K562 (cell line): Measurements from ENCODE around the gene PICK1. TPM values are rescaled to one million over a fixed set of nuclear protein-coding genes. Genes with fewer than 3 reads are reported as not detected.

Source experiments
- CBFA2T3 ChIP-seq: fragments of 450-650 bp; IDR thresholded peaks from 2 replicates; pipeline ENCODE4 v1.6.1; 2017
- CHD1 ChIP-seq: fragments of 200-600 bp; sonication (generic); IDR thresholded peaks from one replicate; pipeline ENCODE4 v1.6.1; 2012; ENCODE audit warnings: mild to moderate bottlenecking, moderate library complexity, low read length, inconsistent platforms
- DNMT1 ChIP-seq: fragments of 450-650 bp; IDR thresholded peaks from 2 replicates; pipeline ENCODE4 v1.6.1; 2016; ENCODE audit warnings: antibody characterized with exemption, mild to moderate bottlenecking
- HNRNPH1 ChIP-seq: fragments of 200-400 bp; formaldehyde crosslinking; optimal IDR thresholded peaks from 2 replicates; pipeline ENCODE3; 2017; ENCODE audit warnings: low read depth, mild to moderate bottlenecking, low read length, moderate library complexity
- MYBL2 ChIP-seq, 2 experiments: fragments of 450-650 bp in 1 of 2; sonication (generic) in 1 of 2; formaldehyde crosslinking in 1 of 2; IDR thresholded peaks; 2 replicates each; pipeline versions ENCODE4 v1.6.1 to v1.8.1; 2017 to 2022; ENCODE audit warnings: borderline replicate concordance in 1 of 2, inconsistent platforms in 1 of 2, low read depth in 1 of 2, mild to moderate bottlenecking in 1 of 2, missing genetic modification reagents in 1 of 2, moderate library complexity in 1 of 2
- MYNN ChIP-seq, 2 experiments: sonication (generic); formaldehyde crosslinking in 1 of 2; IDR thresholded peaks; 2 replicates each; pipeline versions ENCODE4 v1.5.0 to v1.6.1; 2016 to 2020; ENCODE audit warnings: antibody characterized with exemption in 1 of 2, missing genetic modification reagents in 1 of 2
- RFX5 ChIP-seq: IDR thresholded peaks from 2 replicates; pipeline ENCODE4 v1.6.1; 2011; ENCODE audit warnings: low read depth, mild to moderate bottlenecking, improper control_type of control experiment, low read length
- SMAD1 ChIP-seq: fragments of 150-350 bp; IDR thresholded peaks from 2 replicates; pipeline ENCODE4 v1.6.1; 2014; ENCODE audit warnings: low read length, low read depth; ENCODE audit not compliant: partially characterized antibody
- SMAD3 ChIP-seq: fragments of 450-650 bp; formaldehyde crosslinking; conservative IDR thresholded peaks from 2 replicates; pipeline ENCODE4 v1.4.0; 2020; ENCODE audit warnings: mild to moderate bottlenecking
- SPI1 ChIP-seq: IDR thresholded peaks from 2 replicates; pipeline ENCODE4 v1.6.1; 2011; ENCODE audit warnings: low read depth, low read length, control low read depth, borderline replicate concordance
- TAF7 ChIP-seq: fragments of 450-650 bp; IDR thresholded peaks from 2 replicates; pipeline ENCODE4 v1.6.1; 2016; ENCODE audit warnings: missing genetic modification characterization, missing compliant biosample characterization
- TOE1 ChIP-seq, 2 experiments: fragments of 450-650 bp in 1 of 2; sonication (generic) in 1 of 2; formaldehyde crosslinking in 1 of 2; IDR thresholded peaks; 2 replicates each; pipeline versions ENCODE4 v1.7.1 to v1.8.0; 2016 to 2022; ENCODE audit warnings: borderline replicate concordance in 2 of 2, mild to moderate bottlenecking in 2 of 2, antibody characterized with exemption in 1 of 2, inconsistent platforms in 1 of 2, low read depth in 1 of 2, missing genetic modification reagents in 1 of 2, moderate library complexity in 1 of 2
- WHSC1 ChIP-seq: IDR thresholded peaks from one replicate; pipeline ENCODE4 v1.6.1; 2012; ENCODE audit warnings: low read length, control low read depth, inconsistent platforms
- XRCC3 ChIP-seq: fragments of 450-650 bp; IDR thresholded peaks from 2 replicates; pipeline ENCODE4 v1.6.1; 2017; ENCODE audit warnings: mild to moderate bottlenecking, moderate library complexity
- ZNF121 ChIP-seq: sonication (generic); formaldehyde crosslinking; conservative IDR thresholded peaks from 2 replicates; pipeline ENCODE4 v1.8.0; 2022; ENCODE audit warnings: missing genetic modification reagents
- ZNF253 ChIP-seq: fragments of 250-450 bp; sonication (Bioruptor Pico); conservative IDR thresholded peaks from 2 replicates; pipeline ENCODE4 v1.6.1; 2021; ENCODE audit warnings: mild to moderate bottlenecking
- ZNF354B ChIP-seq: fragments of 250-450 bp; sonication (Bioruptor Pico); IDR thresholded peaks from 2 replicates; pipeline ENCODE4 v1.4.0; 2020
- ZNF695 ChIP-seq: fragments of 450-650 bp; formaldehyde crosslinking; IDR thresholded peaks from 2 replicates; pipeline ENCODE4 v1.4.0; 2020; ENCODE audit warnings: mild to moderate bottlenecking, moderate library complexity
- polyA plus RNA-seq, 8 experiments: library from polyadenylated mRNA; depleted of rRNA in 4 of 8; stranded (reverse) in 5 of 8; unstranded in 3 of 8; fragments of >200 nt; fragmentation: Nextera tagmentation in 2 of 8; fragmentation: Illumina TruSeq in 1 of 8; extraction: Ambion mirVana in 2 of 8; extraction: Trizol in 1 of 8; gene quantifications; 2 replicates each; pipeline versions ENCODE4 v1.2.1 to v1.2.3, GENCODE V29; 2011 to 2014; ENCODE audit warnings: inconsistent platforms in 1 of 8, missing spikeins in 1 of 8
- total RNA-seq, 7 experiments: library from RNA; depleted of rRNA in 6 of 7; stranded (reverse); fragments of >200 nt in 6 of 7; fragmentation: Illumina TruSeq in 2 of 7; extraction: Trizol in 2 of 7; gene quantifications; 2 replicates each; pipeline versions ENCODE4 v1.2.1 to v1.2.3, GENCODE V29; 2011 to 2021; ENCODE audit warnings: low replicate concordance in 1 of 7
- TF ChIP-seq, protein P1 (sequence below): fragments of 450-650 bp; formaldehyde crosslinking; IDR thresholded peaks from 2 replicates; pipeline ENCODE4 v1.4.0; 2022; ENCODE audit warnings: mild to moderate bottlenecking, moderate library complexity
- TF ChIP-seq, protein P2 (sequence below): fragments of 450-650 bp; formaldehyde crosslinking; IDR thresholded peaks from 2 replicates; pipeline ENCODE4 v1.4.0; 2020; ENCODE audit warnings: mild to moderate bottlenecking, mixed read lengths
- TF ChIP-seq, protein P3 (sequence below): fragments of 450-650 bp; IDR thresholded peaks from 2 replicates; pipeline ENCODE4 v1.6.1; 2016; ENCODE audit warnings: low read depth, mild to moderate bottlenecking, moderate library complexity
- TF ChIP-seq, protein P4 (sequence below): sonication (generic); formaldehyde crosslinking; IDR thresholded peaks from 2 replicates; pipeline ENCODE4 v1.8.1; 2023; ENCODE audit warnings: mild to moderate bottlenecking, missing genetic modification reagents

The PICK1 gene
- total and polyA plus RNA-seq, 9 of the 15 experiments (the other 6 are each of a cell fraction or from before 2014, with no cell fraction given): 0.06 to 11.0 (median 7.9) TPM; not detected in 1

DNA sequence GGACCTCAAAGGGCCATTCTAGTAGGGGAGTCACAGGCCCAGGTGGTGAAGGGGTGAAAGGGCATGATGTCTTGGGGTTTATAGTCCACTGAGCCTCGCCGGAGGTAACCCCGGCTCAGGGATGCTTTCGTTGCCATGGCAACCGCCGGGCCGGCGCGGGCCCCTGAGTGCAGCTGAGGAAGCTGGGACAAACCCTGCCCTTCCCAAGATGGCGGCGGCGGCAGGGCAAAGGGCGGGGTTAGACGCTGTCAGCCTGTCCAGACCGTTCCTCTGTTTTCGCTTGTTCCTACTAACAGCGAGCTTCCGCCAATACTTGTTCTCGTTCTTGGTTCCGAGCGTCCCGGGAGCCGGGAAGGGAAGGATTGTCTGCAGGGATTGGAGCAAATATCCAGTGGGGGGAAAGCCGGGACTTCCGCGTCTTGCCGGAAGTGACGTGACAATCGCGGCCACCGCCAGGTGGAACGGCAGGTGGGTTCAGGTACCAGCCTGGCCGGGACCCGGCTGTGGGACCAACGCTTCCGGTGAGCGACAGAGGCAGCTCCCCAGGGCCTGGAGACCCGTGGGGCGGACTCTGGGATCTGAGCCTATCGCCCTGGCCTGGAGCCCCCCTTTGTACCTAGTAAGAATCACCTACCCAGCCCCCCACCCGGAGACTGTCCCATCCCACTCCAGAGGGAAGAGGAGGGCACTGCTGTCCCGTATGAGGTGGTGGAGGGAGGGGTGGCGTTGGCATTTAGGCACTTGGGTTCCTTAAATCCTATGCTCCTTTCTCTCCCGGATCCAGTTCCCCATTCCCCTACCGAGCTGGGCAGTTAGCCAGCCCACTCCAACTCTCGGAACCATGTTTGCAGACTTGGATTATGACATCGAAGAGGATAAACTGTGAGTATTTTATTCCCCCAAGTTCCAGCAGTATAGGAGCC, at the start of gene PICK1 (continued):
- TF ChIP-seq MYNN (IDR thresholded peaks at IDR 0.05): no peak
- no peak for TF ChIP-seq MYNN (CRISPR knock-in tag; IDR thresholded peaks at IDR 0.05)
- TF ChIP-seq ZNF121: no peak
- TF ChIP-seq TAF7 (tag): no peak
- no peak for TF ChIP-seq DNMT1
- TF ChIP-seq SPI1: 0 out of 2 replicates have a peak, but pooled peaks have one; percentile 7
- TF ChIP-seq HNRNPH1: no peak
- TF ChIP-seq ZNF253 (CRISPR knock-in tag): no peak
- TF ChIP-seq, protein P1, sequence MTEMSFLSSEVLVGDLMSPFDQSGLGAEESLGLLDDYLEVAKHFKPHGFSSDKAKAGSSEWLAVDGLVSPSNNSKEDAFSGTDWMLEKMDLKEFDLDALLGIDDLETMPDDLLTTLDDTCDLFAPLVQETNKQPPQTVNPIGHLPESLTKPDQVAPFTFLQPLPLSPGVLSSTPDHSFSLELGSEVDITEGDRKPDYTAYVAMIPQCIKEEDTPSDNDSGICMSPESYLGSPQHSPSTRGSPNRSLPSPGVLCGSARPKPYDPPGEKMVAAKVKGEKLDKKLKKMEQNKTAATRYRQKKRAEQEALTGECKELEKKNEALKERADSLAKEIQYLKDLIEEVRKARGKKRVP: no peak
- TF ChIP-seq, protein P2, sequence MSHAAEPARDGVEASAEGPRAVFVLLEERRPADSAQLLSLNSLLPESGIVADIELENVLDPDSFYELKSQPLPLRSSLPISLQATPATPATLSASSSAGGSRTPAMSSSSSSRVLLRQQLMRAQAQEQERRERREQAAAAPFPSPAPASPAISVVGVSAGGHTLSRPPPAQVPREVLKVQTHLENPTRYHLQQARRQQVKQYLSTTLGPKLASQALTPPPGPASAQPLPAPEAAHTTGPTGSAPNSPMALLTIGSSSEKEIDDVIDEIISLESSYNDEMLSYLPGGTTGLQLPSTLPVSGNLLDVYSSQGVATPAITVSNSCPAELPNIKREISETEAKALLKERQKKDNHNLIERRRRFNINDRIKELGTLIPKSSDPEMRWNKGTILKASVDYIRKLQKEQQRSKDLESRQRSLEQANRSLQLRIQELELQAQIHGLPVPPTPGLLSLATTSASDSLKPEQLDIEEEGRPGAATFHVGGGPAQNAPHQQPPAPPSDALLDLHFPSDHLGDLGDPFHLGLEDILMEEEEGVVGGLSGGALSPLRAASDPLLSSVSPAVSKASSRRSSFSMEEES: no peak
- no peak for TF ChIP-seq CHD1
- TF ChIP-seq, protein P3, sequence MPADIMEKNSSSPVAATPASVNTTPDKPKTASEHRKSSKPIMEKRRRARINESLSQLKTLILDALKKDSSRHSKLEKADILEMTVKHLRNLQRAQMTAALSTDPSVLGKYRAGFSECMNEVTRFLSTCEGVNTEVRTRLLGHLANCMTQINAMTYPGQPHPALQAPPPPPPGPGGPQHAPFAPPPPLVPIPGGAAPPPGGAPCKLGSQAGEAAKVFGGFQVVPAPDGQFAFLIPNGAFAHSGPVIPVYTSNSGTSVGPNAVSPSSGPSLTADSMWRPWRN: no peak
- TF ChIP-seq CBFA2T3: no peak
- TF ChIP-seq TOE1 (IDR thresholded peaks at IDR 0.05; ENCODE audit: borderline replicate concordance): no peak
- no peak for TF ChIP-seq TOE1 (CRISPR knock-in tag; IDR thresholded peaks at IDR 0.05; ENCODE audit: borderline replicate concordance, low read depth)
- TF ChIP-seq MYBL2 (IDR thresholded peaks at IDR 0.05; ENCODE audit: low read depth): no peak
- TF ChIP-seq MYBL2 (CRISPR knock-in tag; IDR thresholded peaks at IDR 0.05; ENCODE audit: borderline replicate concordance): no peak
- TF ChIP-seq, protein P4, sequence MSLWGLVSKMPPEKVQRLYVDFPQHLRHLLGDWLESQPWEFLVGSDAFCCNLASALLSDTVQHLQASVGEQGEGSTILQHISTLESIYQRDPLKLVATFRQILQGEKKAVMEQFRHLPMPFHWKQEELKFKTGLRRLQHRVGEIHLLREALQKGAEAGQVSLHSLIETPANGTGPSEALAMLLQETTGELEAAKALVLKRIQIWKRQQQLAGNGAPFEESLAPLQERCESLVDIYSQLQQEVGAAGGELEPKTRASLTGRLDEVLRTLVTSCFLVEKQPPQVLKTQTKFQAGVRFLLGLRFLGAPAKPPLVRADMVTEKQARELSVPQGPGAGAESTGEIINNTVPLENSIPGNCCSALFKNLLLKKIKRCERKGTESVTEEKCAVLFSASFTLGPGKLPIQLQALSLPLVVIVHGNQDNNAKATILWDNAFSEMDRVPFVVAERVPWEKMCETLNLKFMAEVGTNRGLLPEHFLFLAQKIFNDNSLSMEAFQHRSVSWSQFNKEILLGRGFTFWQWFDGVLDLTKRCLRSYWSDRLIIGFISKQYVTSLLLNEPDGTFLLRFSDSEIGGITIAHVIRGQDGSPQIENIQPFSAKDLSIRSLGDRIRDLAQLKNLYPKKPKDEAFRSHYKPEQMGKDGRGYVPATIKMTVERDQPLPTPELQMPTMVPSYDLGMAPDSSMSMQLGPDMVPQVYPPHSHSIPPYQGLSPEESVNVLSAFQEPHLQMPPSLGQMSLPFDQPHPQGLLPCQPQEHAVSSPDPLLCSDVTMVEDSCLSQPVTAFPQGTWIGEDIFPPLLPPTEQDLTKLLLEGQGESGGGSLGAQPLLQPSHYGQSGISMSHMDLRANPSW (CRISPR knock-in tag): no peak
- TF ChIP-seq RFX5: no peak
- TF ChIP-seq ZNF695: no peak
- no peak for TF ChIP-seq ZNF354B
- TF ChIP-seq XRCC3: no peak
- no peak for TF ChIP-seq SMAD1
- TF ChIP-seq WHSC1: no peak
- TF ChIP-seq SMAD3 (CRISPR knock-in tag): no peak
